Right atrium auricular region (tissue), 2 donors: ENCODE data around the gene PPFIA2. TPM values are rescaled to one million over a fixed set of nuclear protein-coding genes. Genes with fewer than 3 reads are reported as not detected.

Experiments
- DNase-seq: peaks from one replicate; pipeline ENCODE4 v3.0.0-alpha.2; 2019; ENCODE audit warnings: low spot score
- H3K27ac ChIP-seq, 2 donors: fragments of 200-600 bp; sonication (generic); 1 replicate in 1 of 2; 2 replicates in 1 of 2; pipeline ENCODE4 v1.5.1; 2016 to 2019
- H3K27me3 ChIP-seq, 2 donors: fragments of 200-600 bp; sonication (generic); one replicate each; pipeline versions ENCODE4 v1.5.1 to v1.6.0; 2017 to 2019
- H3K36me3 ChIP-seq: fragments of 200-600 bp; sonication (generic); one replicate; pipeline ENCODE4 v1.5.1; 2016
- H3K4me1 ChIP-seq, 2 donors: fragments of 200-600 bp; sonication (generic); one replicate each; pipeline versions ENCODE4 v1.5.1 to v1.6.0; 2017 to 2019
- H3K4me3 ChIP-seq, 2 donors: fragments of 200-600 bp; sonication (generic); 1 replicate in 1 of 2; 2 replicates in 1 of 2; pipeline ENCODE4 v1.5.1; 2017 to 2019; ENCODE audit warnings: mild to moderate bottlenecking in 1 of 2, moderate library complexity in 1 of 2
- H3K9me3 ChIP-seq, 2 donors: fragments of 200-600 bp; sonication (generic); one replicate each; pipeline ENCODE4 v1.5.1; 2019
- CTCF ChIP-seq, 2 donors: fragments of 200-600 bp; sonication (generic); IDR thresholded peaks; one replicate each; pipeline ENCODE4 v1.5.1; 2019; ENCODE audit warnings: antibody characterized with exemption in 2 of 2
- total RNA-seq, 2 donors: library from RNA; depleted of rRNA; stranded (reverse); fragments of >200 nt; gene quantifications; one replicate each; pipeline ENCODE4 v1.1.0, GENCODE V29; 2016

The PPFIA2 gene
- total RNA-seq, 2 donors from 2014 or later: 0.20 to 0.48 TPM

- no peak for TF ChIP-seq CTCF (IDR thresholded peaks at IDR 0.05)
- Histone ChIP-seq H3K27me3 (no peaks in the 10 kb centered on the region), H3K27ac (no peak overlapping the region), H3K4me1 (no peaks in the 10 kb centered on the region), H3K9me3 (no peaks in the 10 kb centered on the region), H3K36me3 (no peaks in the 10 kb centered on the region), H3K4me3 (no peak overlapping the region)
- DNase-seq: no peak
Observed at GRCh38 chr12:81359736-81360135, 399.4 kb downstream of the PPFIA2 start.

GRCh38 chr12:81354327-81354932 is 404.7 kb downstream of the PPFIA2 start:
- Histone ChIP-seq H3K27me3 (no peaks in the 10 kb centered on the region), H3K27ac (no peak overlapping the region), H3K4me1 (no peaks in the 10 kb centered on the region), H3K4me3 (no peak overlapping the region), H3K9me3 (no peaks in the 10 kb centered on the region), H3K36me3 (no peaks in the 10 kb centered on the region)
- no peak for TF ChIP-seq CTCF (IDR thresholded peaks at IDR 0.05)
- no peak for DNase-seq

GRCh38 chr12:81350309-81350708 is 408.8 kb downstream of the PPFIA2 start:
- H3K27me3 ChIP-seq: no peaks in the 10 kb centered on the region
- H3K27ac ChIP-seq: no peak overlapping the region
- no peak for DNase-seq
- no peaks in the 10 kb centered on the region for H3K36me3 ChIP-seq
- H3K4me3 ChIP-seq: no peak overlapping the region
- no peaks in the 10 kb centered on the region for H3K9me3 ChIP-seq
- H3K4me1 ChIP-seq: no peaks in the 10 kb centered on the region
- TF ChIP-seq CTCF (IDR thresholded peaks at IDR 0.05): no peak

DNA sequence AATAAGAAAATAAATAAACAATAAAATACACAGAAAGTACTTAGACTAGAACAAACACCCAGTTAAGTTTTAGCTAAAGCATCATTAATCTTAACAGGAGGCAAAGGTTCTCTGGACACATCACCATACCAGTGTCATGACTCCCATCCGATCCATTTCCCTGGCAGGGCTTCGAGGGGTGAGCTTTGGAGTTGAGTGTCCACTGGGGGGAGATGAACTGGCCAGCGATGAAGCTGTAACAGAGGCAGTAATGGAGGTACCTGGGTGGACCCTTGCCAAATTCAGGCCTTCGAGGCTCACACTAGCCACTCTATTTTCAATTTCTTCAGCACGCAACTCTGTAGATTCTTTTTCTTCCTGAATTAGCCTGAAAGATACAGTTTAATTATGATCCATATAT is 411.7 kb downstream of the PPFIA2 start:
- no peak overlapping the region for H3K27ac ChIP-seq
- no peak for DNase-seq
- H3K9me3 ChIP-seq: no peaks in the 10 kb centered on the region
- TF ChIP-seq CTCF (IDR thresholded peaks at IDR 0.05): no peak
- no peaks in the 10 kb centered on the region for H3K27me3 ChIP-seq
- no peaks in the 10 kb centered on the region for H3K36me3 ChIP-seq
- H3K4me3 ChIP-seq: no peak overlapping the region
- H3K4me1 ChIP-seq: no peaks in the 10 kb centered on the region

GRCh38 chr12:81340910-81341309 is 418.2 kb downstream of the PPFIA2 start:
- no peaks in the 10 kb centered on the region for H3K36me3 ChIP-seq

More at GRCh38 chr12:81340910-81341309, 418.2 kb downstream of the PPFIA2 start:
- Histone ChIP-seq H3K4me1 (no peaks in the 10 kb centered on the region), H3K9me3 (no peaks in the 10 kb centered on the region), H3K4me3 (no peak overlapping the region), H3K27ac (no peak overlapping the region), H3K27me3 (no peaks in the 10 kb centered on the region)
- DNase-seq: no peak
- TF ChIP-seq CTCF (IDR thresholded peaks at IDR 0.05): no peak
